ENCODE measurements around the gene MKRN1. TPM values are rescaled to one million over a fixed set of nuclear protein-coding genes. Genes with fewer than 3 reads are reported as not detected.
"Not testable (repeated sequence)": the region's sequence is repeated elsewhere in the genome, so short reads cannot be mapped to it uniquely, and the experiment has no call there.

The MKRN1 gene
- total RNA-seq, 1 donor from 2014 or later = 111 TPM

DNA sequence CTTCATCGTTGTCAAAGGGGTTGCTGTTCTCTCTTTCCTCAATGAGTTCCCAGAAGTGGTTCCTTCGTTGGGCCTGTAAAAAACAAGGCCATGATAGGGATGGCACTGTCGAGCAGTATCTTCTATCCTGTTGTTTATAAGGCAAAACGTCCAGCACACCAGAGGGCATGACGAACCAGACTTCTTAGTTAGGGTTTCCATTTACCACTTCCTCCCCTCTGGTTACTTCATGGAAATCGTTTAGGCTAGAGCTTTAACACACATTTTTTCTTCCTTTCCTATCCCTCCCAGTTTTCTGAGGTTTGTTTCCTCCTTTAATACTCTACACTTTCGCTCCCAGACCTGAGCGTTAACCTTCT, 24.7 kb downstream of the MKRN1 start:
- Mint-ChIP-seq H3K36me3 (ENCODE audit: unreplicated experiment) (peaks cover 63% of the 10 kb centered on the region), H3K4me3 (ENCODE audit: unreplicated experiment) (no peak overlapping the region), H3K27ac (ENCODE audit: unreplicated experiment) (no peak overlapping the region), H3K9me3 (ENCODE audit: unreplicated experiment) (no peaks in the 10 kb centered on the region), H3K27me3 (ENCODE audit: unreplicated experiment) (no peaks in the 10 kb centered on the region), H3K4me1 (ENCODE audit: unreplicated experiment) (no peaks in the 10 kb centered on the region)
- TF ChIP-seq CTCF (IDR thresholded peaks at IDR 0.05) = no peak
- DNase-seq (ENCODE audit: extremely low spot score, unreplicated experiment) = no peak

DNA sequence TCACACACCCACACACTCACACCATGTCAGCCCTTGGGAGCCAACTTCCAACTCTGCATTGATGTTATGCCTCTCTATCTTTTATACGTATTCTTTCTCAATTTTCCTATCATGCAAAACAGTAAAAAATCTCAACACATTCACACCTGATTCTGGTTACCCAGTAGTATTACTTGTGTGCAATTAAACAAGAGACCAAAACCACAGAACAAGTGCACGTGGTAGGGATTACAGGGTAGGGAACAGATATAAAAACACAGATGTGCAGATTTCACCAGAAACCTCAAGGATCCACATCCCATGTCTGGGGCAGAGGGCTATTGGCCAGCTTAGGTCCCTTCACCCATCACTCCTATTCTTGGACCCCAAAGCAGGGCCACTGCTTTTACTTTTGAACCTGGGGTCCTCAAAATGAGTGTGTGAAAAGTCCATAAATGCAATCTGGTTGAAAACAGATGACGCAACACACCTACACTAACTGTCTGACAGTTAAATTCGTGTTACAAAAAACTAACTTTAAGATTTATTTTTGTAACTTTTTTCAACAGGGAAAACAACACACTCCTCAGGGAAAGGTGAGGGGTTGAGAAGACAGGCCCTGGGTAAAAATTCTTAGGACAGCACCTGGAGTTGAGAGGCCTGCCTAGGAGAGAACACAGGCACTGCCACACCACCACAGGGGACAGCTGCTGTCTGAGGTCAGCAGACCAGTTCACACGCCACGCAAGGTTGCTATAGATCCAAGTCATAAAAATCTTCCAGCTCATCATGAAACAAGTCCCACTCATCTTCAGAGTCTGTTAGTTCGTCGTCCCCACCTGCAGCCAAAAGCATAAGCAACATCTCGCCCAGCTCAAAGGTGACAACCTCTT, 25.3 kb downstream of the MKRN1 start:
- H3K27me3 Mint-ChIP-seq (ENCODE audit: unreplicated experiment); H3K9me3 Mint-ChIP-seq (ENCODE audit: unreplicated experiment); H3K4me3 Mint-ChIP-seq (ENCODE audit: unreplicated experiment); H3K27ac Mint-ChIP-seq (ENCODE audit: unreplicated experiment); H3K4me1 Mint-ChIP-seq (ENCODE audit: unreplicated experiment); DNase-seq (ENCODE audit: extremely low spot score, unreplicated experiment): not testable (repeated sequence)
- H3K36me3 Mint-ChIP-seq (ENCODE audit: unreplicated experiment) = peaks cover 60% of the 10 kb centered on the region

DNA sequence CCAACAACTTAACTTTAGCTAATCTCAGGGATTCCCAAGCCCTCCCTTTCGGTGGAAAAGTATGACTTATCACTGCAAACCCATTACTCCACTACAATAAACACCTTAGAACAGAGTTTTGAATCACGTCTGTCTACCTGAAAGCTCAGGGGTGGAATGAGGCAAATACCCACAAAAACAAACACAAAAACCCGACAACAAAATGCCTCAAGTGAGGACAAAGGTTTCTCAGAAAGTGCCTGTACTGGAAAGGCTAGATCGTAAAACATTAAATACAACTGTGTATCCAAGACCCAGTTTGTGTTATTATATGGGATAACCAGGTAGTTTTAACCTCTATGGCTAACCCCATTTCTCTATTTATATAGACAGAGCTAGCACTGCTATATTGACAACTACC, 26.0 kb downstream of the MKRN1 start:
- Mint-ChIP-seq H3K9me3 (ENCODE audit: unreplicated experiment) (no peaks in the 10 kb centered on the region), H3K27me3 (ENCODE audit: unreplicated experiment) (no peaks in the 10 kb centered on the region), H3K27ac (ENCODE audit: unreplicated experiment) (no peak overlapping the region), H3K4me3 (ENCODE audit: unreplicated experiment) (no peak overlapping the region), H3K36me3 (ENCODE audit: unreplicated experiment) (peaks cover 56% of the 10 kb centered on the region), H3K4me1 (ENCODE audit: unreplicated experiment) (no peaks in the 10 kb centered on the region)
- DNase-seq (ENCODE audit: extremely low spot score, unreplicated experiment) = no peak
- no peak for TF ChIP-seq CTCF (IDR thresholded peaks at IDR 0.05)

GRCh38 chr7:140451716-140452115, 27.6 kb downstream of the MKRN1 start:
- DNase-seq (ENCODE audit: extremely low spot score, unreplicated experiment) = no peak
- no peaks in the 10 kb centered on the region for H3K9me3 Mint-ChIP-seq (ENCODE audit: unreplicated experiment)
- H3K4me3 Mint-ChIP-seq (ENCODE audit: unreplicated experiment) = no peak overlapping the region
- no peak overlapping the region for H3K27ac Mint-ChIP-seq (ENCODE audit: unreplicated experiment)
- H3K4me1 Mint-ChIP-seq (ENCODE audit: unreplicated experiment) = no peaks in the 10 kb centered on the region
- H3K27me3 Mint-ChIP-seq (ENCODE audit: unreplicated experiment) = no peaks in the 10 kb centered on the region
- no peak for TF ChIP-seq CTCF (IDR thresholded peaks at IDR 0.05)
- H3K36me3 Mint-ChIP-seq (ENCODE audit: unreplicated experiment) = peaks cover 46% of the 10 kb centered on the region

- no peak for TF ChIP-seq CTCF (IDR thresholded peaks at IDR 0.05)
- Mint-ChIP-seq H3K36me3 (ENCODE audit: unreplicated experiment) (peaks cover 19% of the 10 kb centered on the region), H3K27ac (ENCODE audit: unreplicated experiment) (no peak overlapping the region)
Observed at GRCh38 chr7:140448781-140449480, 30.4 kb downstream of the MKRN1 start.

More at GRCh38 chr7:140448781-140449480, 30.4 kb downstream of the MKRN1 start:
- no peak for DNase-seq (ENCODE audit: extremely low spot score, unreplicated experiment)
- H3K4me1 Mint-ChIP-seq (ENCODE audit: unreplicated experiment) = no peaks in the 10 kb centered on the region
- no peak overlapping the region for H3K4me3 Mint-ChIP-seq (ENCODE audit: unreplicated experiment)
- H3K9me3 Mint-ChIP-seq (ENCODE audit: unreplicated experiment) = no peaks in the 10 kb centered on the region
- no peaks in the 10 kb centered on the region for H3K27me3 Mint-ChIP-seq (ENCODE audit: unreplicated experiment)
